Type B pancreatic cell (in vitro differentiated cells): ENCODE data around the gene WDFY4. TPM values are rescaled to one million over a fixed set of nuclear protein-coding genes. Genes with fewer than 3 reads are reported as not detected.

ENCODE experiments used
- DNase-seq: peaks from one replicate; pipeline ENCODE4 v3.0.0; 2021; ENCODE audit warnings: mixed read lengths; ENCODE audit not compliant: unreplicated experiment; ENCODE audit errors: extremely low spot score
- H3K27ac Mint-ChIP-seq: 2 replicates; pipeline ENCODE4 v1.8.0; 2021; ENCODE audit warnings: mild to moderate bottlenecking, mixed read lengths
- H3K27me3 Mint-ChIP-seq: 2 replicates; pipeline ENCODE4 v1.8.0; 2021; ENCODE audit warnings: mixed read lengths
- H3K36me3 Mint-ChIP-seq: 2 replicates; pipeline ENCODE4 v1.8.0; 2021; ENCODE audit warnings: mixed read lengths
- H3K4me1 Mint-ChIP-seq: one replicate; pipeline ENCODE4 v1.8.0; 2021; ENCODE audit warnings: mixed read lengths; ENCODE audit not compliant: unreplicated experiment
- H3K4me3 Mint-ChIP-seq: 2 replicates; pipeline ENCODE4 v1.8.0; 2021; ENCODE audit warnings: mild to moderate bottlenecking, mixed read lengths
- H3K9me3 Mint-ChIP-seq: 2 replicates; pipeline ENCODE4 v1.8.0; 2021; ENCODE audit warnings: mixed read lengths
- total RNA-seq: library from RNA; stranded (reverse); gene quantifications from 2 replicates; pipeline ENCODE4 v1.2.1, GENCODE V29; 2021; ENCODE audit warnings: low replicate concordance
- TF ChIP-seq, protein P1 (sequence below): fragments of 200-600 bp; sonication (generic); conservative IDR thresholded peaks from 2 replicates; pipeline ENCODE4 v1.5.0; 2021; ENCODE audit warnings: antibody characterized with exemption, mild to moderate bottlenecking

Gene WDFY4
- total RNA-seq, 1 donor from 2014 or later, result 0.05 TPM

- TF ChIP-seq, protein P1, sequence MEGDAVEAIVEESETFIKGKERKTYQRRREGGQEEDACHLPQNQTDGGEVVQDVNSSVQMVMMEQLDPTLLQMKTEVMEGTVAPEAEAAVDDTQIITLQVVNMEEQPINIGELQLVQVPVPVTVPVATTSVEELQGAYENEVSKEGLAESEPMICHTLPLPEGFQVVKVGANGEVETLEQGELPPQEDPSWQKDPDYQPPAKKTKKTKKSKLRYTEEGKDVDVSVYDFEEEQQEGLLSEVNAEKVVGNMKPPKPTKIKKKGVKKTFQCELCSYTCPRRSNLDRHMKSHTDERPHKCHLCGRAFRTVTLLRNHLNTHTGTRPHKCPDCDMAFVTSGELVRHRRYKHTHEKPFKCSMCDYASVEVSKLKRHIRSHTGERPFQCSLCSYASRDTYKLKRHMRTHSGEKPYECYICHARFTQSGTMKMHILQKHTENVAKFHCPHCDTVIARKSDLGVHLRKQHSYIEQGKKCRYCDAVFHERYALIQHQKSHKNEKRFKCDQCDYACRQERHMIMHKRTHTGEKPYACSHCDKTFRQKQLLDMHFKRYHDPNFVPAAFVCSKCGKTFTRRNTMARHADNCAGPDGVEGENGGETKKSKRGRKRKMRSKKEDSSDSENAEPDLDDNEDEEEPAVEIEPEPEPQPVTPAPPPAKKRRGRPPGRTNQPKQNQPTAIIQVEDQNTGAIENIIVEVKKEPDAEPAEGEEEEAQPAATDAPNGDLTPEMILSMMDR, result no peak
- H3K27ac Mint-ChIP-seq, result no peak overlapping the region
- peak; percentile 18 for DNase-seq
- peaks cover 17% of the 10 kb centered on the region for H3K27me3 Mint-ChIP-seq
- no peaks in the 10 kb centered on the region for H3K9me3 Mint-ChIP-seq
- no peaks in the 10 kb centered on the region for H3K36me3 Mint-ChIP-seq
- no peak overlapping the region for H3K4me3 Mint-ChIP-seq
- no peaks in the 10 kb centered on the region for H3K4me1 Mint-ChIP-seq
These were observed 45.3 kb downstream of the WDFY4 start for GRCh38 chr10:48729941-48730457.

DNA sequence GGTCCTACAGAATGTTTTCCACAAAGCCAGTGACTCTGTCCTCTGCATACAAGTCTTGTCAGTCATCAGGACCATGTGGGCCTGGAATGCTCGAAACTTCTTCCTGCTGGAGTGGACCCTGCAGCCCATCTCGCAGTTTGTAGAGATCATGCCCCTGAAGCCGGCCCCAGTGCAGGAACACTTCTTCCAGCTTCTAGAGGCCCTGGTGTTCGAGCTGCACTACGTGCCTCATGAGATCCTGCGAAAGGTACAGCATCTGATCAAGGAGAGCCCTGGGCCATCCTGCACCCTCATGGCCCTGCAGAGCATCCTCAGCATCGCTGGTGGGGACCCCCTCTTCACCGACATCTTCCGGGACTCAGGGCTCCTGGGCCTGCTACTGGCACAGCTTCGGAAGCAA lies 46.5 kb downstream of the WDFY4 start:
- no peaks in the 10 kb centered on the region for H3K36me3 Mint-ChIP-seq
- no peak overlapping the region for H3K27ac Mint-ChIP-seq
- H3K9me3 Mint-ChIP-seq, result no peaks in the 10 kb centered on the region
- peaks cover 15% of the 10 kb centered on the region for H3K27me3 Mint-ChIP-seq
- DNase-seq, result no peak
- no peaks in the 10 kb centered on the region for H3K4me1 Mint-ChIP-seq
- TF ChIP-seq, protein P1, result no peak
- no peak overlapping the region for H3K4me3 Mint-ChIP-seq

DNA sequence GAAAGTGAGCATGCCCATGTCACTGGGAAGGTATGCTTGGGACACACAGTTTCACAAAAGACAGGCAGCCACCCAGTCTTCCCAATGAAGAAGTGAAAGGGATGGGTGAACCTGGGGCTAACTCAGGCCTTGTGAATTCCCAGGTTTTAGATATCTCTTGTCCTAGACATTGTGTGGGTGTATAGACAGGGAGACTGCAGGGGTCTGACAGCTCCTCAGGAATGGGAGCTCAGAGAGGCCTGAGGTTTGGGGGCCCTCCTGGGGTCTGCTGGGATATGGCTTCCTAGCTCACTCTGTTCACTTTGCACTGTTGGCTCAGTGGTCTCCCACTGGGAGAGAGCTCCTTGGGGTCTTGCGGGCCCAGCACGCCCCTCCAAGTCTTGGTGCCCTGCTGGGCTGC lies 47.0 kb downstream of the WDFY4 start:
- H3K27ac Mint-ChIP-seq, result no peak overlapping the region
- no peak overlapping the region for H3K4me3 Mint-ChIP-seq
- no peak for DNase-seq
- H3K4me1 Mint-ChIP-seq, result no peaks in the 10 kb centered on the region
- H3K9me3 Mint-ChIP-seq, result no peaks in the 10 kb centered on the region
- no peaks in the 10 kb centered on the region for H3K36me3 Mint-ChIP-seq
- TF ChIP-seq, protein P1, result no peak
- H3K27me3 Mint-ChIP-seq, result peaks cover 13% of the 10 kb centered on the region

DNA sequence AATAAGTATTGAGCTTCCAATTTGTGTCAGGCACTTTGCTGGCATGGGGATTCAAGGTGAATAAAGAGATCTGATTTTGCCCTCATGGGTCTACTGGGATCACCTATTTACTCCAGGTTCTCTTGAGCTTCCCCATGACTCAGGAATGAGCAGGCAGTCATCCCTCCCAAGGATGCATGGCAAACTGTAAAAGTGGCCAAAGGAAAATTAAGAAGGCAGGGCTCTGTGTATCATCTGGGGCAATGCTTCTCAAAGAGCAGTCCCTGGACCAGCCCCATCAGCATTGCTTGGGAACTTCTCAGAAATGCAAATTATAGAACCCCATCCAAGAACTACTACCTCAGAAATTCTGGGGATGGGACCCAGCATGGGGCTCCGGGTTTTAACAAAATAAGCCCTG lies 48.7 kb downstream of the WDFY4 start:
- Mint-ChIP-seq H3K4me3 (no peak overlapping the region), H3K27me3 (peaks cover 11% of the 10 kb centered on the region)

DNA sequence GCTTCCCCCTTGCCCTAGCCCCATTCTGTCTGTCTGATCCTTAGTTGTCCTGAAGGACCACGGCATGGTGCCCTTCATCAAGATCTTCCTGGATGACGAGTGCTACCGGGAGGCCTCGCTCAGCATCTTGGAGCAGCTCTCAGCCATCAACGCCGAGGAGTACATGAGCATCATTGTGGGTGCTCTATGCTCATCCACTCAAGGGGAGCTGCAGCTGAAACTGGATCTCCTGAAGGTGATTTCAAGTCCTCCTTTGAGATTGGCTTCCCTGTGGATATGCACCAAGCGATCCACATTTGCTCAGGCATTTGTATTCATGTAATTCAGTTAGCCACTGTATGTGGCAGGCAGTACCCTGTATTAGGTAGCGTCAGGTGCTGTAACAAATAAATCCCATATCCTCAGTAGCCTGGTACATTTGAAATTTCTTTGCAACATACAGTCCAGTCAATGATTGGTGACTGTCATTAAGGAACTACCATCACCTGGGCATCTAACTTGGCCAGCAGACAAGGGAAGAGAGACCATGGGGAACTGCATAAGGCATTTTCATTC lies 51.2 kb downstream of the WDFY4 start:
- Mint-ChIP-seq H3K4me3 (no peak overlapping the region), H3K4me1 (no peaks in the 10 kb centered on the region), H3K36me3 (no peaks in the 10 kb centered on the region), H3K27me3 (peaks cover 5% of the 10 kb centered on the region), H3K27ac (no peak overlapping the region), H3K9me3 (no peaks in the 10 kb centered on the region)
- TF ChIP-seq, protein P1, result no peak
- no peak for DNase-seq

More for the DNA sequence above, 48.7 kb downstream of the WDFY4 start:
- Mint-ChIP-seq H3K36me3 (no peaks in the 10 kb centered on the region), H3K9me3 (no peaks in the 10 kb centered on the region), H3K27ac (no peak overlapping the region), H3K4me1 (no peaks in the 10 kb centered on the region)
- DNase-seq, result no peak
- TF ChIP-seq, protein P1, result no peak
